Stimulated activated CD8-positive, alpha-beta memory T cell treated with anti-CD3 and anti-CD28 coated beads, Interleukin-15, amount 100 ng/mL, for 48 hours (primary cell): ENCODE results near the gene GPRASP3.

Experiments
- DNase-seq, 2 donors: peaks; one replicate each; pipeline ENCODE4 v3.0.0-alpha.2; 2020; ENCODE audit warnings: low read depth in 2 of 2

The GPRASP3 gene

GRCh38 chrX:102765217-102765616, 44.7 kb downstream of the GPRASP3 start:
- no peak for DNase-seq

- DNase-seq: no peak
Observed at GRCh38 chrX:102765809-102766208, 45.3 kb downstream of the GPRASP3 start.

GRCh38 chrX:102767287-102767686, 46.7 kb downstream of the GPRASP3 start:
- DNase-seq: no peak

GRCh38 chrX:102768987-102769761, 48.6 kb downstream of the GPRASP3 start:
- DNase-seq: peak; percentile 60 to 64
